ENCODE data around the gene OGA. TPM values are rescaled to one million over a fixed set of nuclear protein-coding genes. Genes with fewer than 3 reads are reported as not detected.

Gene OGA
- total and polyA plus RNA-seq, 2 experiments from 2014 or later = 42.5 to 78.0 TPM

GRCh38 chr10:101781984-101782810 is 36.0 kb downstream of the OGA start:
- H3K27ac ChIP-seq = no peak overlapping the region
- 48 to 50% methylated on average over 16 to 17 of the region's 17 CpGs for WGBS, 2 experiments (ENCODE audit: low coverage in 1 of 2, low lambda C conversion rate in 2 of 2, missing lambda C conversion rate in 2 of 2)
- in situ Hi-C loops (cut with MboI) = loop anchor here (10.0 kb wide), 1 partner anchor 177 kb away; no protein-coding TSS in a partner anchor

GRCh38 chr10:101781655-101781983 is 36.6 kb downstream of the OGA start:
- no peaks in the 10 kb centered on the region for H3K27me3 ChIP-seq (replicated peaks; ENCODE audit: insufficient read depth)
- peaks cover 39% of the 10 kb centered on the region for H3F3A ChIP-seq (ENCODE audit: insufficient read depth)
- H4K20me1 ChIP-seq (ENCODE audit: insufficient read depth) = no peaks in the 10 kb centered on the region
- no peaks in the 10 kb centered on the region for H3K9me2 ChIP-seq (ENCODE audit: insufficient read depth)
- H3K79me2 ChIP-seq (ENCODE audit: insufficient read depth) = peaks cover 20% of the 10 kb centered on the region; the same call in 1 of the 2 replicates
- peaks cover 8% of the 10 kb centered on the region; the same call in 1 of the 2 replicates for H3K4me1 ChIP-seq (ENCODE audit: insufficient read depth)
- no peak overlapping the region for H3K4me3 ChIP-seq
- no peak overlapping the region for H3K9ac ChIP-seq
- H2AFZ ChIP-seq = no peak overlapping the region
- in situ Hi-C loops (cut with MboI) = loop anchor here (10.0 kb wide), 1 partner anchor 177 kb away; no protein-coding TSS in a partner anchor
- 80 to 84% methylated on average over 7 of the region's 7 CpGs for WGBS, 2 experiments (ENCODE audit: low coverage in 1 of 2, low lambda C conversion rate in 2 of 2, missing lambda C conversion rate in 2 of 2)
- no peak overlapping the region for H3K27ac ChIP-seq
- peaks cover 21% of the 10 kb centered on the region for H3K36me3 ChIP-seq (ENCODE audit: low read depth)
- no peak for TF ChIP-seq EZH2phosphoT487 (IDR thresholded peaks at IDR 0.05; ENCODE audit: insufficient read depth, low read depth)
- no peak for TF ChIP-seq EZH2 (IDR thresholded peaks at IDR 0.05; ENCODE audit: insufficient read depth, poor library complexity, severe bottlenecking)
- no peak for DNase-seq
- H3K4me2 ChIP-seq (ENCODE audit: unreplicated experiment) = no peak overlapping the region
- no peaks in the 10 kb centered on the region for H3K9me3 ChIP-seq (ENCODE audit: low read depth)

More at GRCh38 chr10:101781984-101782810, 36.0 kb downstream of the OGA start:
- H3K9ac ChIP-seq = peak overlapping the region; percentile 83
- no peaks in the 10 kb centered on the region for H3K9me3 ChIP-seq (ENCODE audit: low read depth)
- peak overlapping the region; percentile 91 for H3K4me3 ChIP-seq
- H3K9me2 ChIP-seq (ENCODE audit: insufficient read depth) = no peaks in the 10 kb centered on the region
- H3K4me1 ChIP-seq (ENCODE audit: insufficient read depth) = peaks cover 8% of the 10 kb centered on the region; the same call in 1 of the 2 replicates
- H3K4me2 ChIP-seq (ENCODE audit: unreplicated experiment) = peak overlapping the region; percentile 97
- H3K79me2 ChIP-seq (ENCODE audit: insufficient read depth) = peaks cover 25% of the 10 kb centered on the region; the same call in 1 of the 2 replicates
- DNase-seq = no peak
- peak overlapping the region; percentile 69 for H2AFZ ChIP-seq
- no peaks in the 10 kb centered on the region for H4K20me1 ChIP-seq (ENCODE audit: insufficient read depth)
- H3K27me3 ChIP-seq (replicated peaks; ENCODE audit: insufficient read depth) = no peaks in the 10 kb centered on the region
- peaks cover 27% of the 10 kb centered on the region for H3K36me3 ChIP-seq (ENCODE audit: low read depth)
- TF ChIP-seq EZH2 (IDR thresholded peaks at IDR 0.05; ENCODE audit: insufficient read depth, poor library complexity, severe bottlenecking) (no peak), EZH2phosphoT487 (IDR thresholded peaks at IDR 0.05; ENCODE audit: insufficient read depth, low read depth) (no peak)
- H3F3A ChIP-seq (ENCODE audit: insufficient read depth) = peaks cover 45% of the 10 kb centered on the region

GRCh38 chr10:101780818-101781654 is 37.2 kb downstream of the OGA start:
- Histone ChIP-seq H3K4me1 (ENCODE audit: insufficient read depth) (peaks cover 8% of the 10 kb centered on the region; the same call in 1 of the 2 replicates), H3K4me2 (ENCODE audit: unreplicated experiment) (no peak overlapping the region), H3K9me2 (ENCODE audit: insufficient read depth) (no peaks in the 10 kb centered on the region), H3K27me3 (replicated peaks; ENCODE audit: insufficient read depth) (no peaks in the 10 kb centered on the region), H3K36me3 (ENCODE audit: low read depth) (peaks cover 17% of the 10 kb centered on the region), H3K9me3 (ENCODE audit: low read depth) (no peaks in the 10 kb centered on the region), H3F3A (ENCODE audit: insufficient read depth) (peaks cover 33% of the 10 kb centered on the region), H3K4me3 (no peak overlapping the region), H3K9ac (no peak overlapping the region), H4K20me1 (ENCODE audit: insufficient read depth) (no peaks in the 10 kb centered on the region), H3K27ac (no peak overlapping the region), H3K79me2 (ENCODE audit: insufficient read depth) (0 out of 2 replicates have a peak, but pooled peaks cover 15% of the 10 kb centered on the region), H2AFZ (no peak overlapping the region)
- WGBS, 2 experiments (ENCODE audit: low coverage in 1 of 2, low lambda C conversion rate in 2 of 2, missing lambda C conversion rate in 2 of 2) = 64 to 69% methylated on average over 14 of the region's 14 CpGs
- TF ChIP-seq EZH2 (IDR thresholded peaks at IDR 0.05; ENCODE audit: insufficient read depth, poor library complexity, severe bottlenecking) (no peak), EZH2phosphoT487 (IDR thresholded peaks at IDR 0.05; ENCODE audit: insufficient read depth, low read depth) (no peak)
- peak; percentile 79 for DNase-seq
- in situ Hi-C loops (cut with MboI) = loop anchor here (10.0 kb wide), 1 partner anchor 176 kb away; no protein-coding TSS in a partner anchor
